GM04504 (cell line): ENCODE measurements around the gene SNED1.

Experiments
- DNase-seq: peaks from one replicate; pipeline ENCODE4 v3.0.0-alpha.2; 2012; ENCODE audit warnings: low read depth

The SNED1 gene

DNA sequence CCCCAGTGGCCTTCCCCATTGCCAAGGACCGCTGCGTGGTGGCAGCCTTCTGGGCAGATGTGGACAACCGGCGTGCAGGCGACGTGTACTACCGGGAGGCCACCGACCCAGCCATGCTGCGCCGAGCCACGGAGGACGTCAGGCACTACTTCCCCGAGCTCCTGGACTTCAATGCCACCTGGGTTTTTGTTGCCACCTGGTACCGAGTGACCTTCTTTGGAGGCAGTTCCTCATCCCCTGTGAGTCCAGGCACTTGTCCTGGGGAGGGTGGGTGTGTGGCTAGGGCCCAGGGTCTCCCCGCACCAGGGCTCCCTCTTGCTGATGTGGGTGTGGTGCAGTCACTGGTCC lies 31.9 kb downstream of the SNED1 start:
- no peak for DNase-seq

- DNase-seq: no peak
These were observed 32.5 kb downstream of the SNED1 start for GRCh38 chr2:241030883-241031282.

- no peak for DNase-seq
These were observed 33.2 kb downstream of the SNED1 start for GRCh38 chr2:241031436-241032165.

DNA sequence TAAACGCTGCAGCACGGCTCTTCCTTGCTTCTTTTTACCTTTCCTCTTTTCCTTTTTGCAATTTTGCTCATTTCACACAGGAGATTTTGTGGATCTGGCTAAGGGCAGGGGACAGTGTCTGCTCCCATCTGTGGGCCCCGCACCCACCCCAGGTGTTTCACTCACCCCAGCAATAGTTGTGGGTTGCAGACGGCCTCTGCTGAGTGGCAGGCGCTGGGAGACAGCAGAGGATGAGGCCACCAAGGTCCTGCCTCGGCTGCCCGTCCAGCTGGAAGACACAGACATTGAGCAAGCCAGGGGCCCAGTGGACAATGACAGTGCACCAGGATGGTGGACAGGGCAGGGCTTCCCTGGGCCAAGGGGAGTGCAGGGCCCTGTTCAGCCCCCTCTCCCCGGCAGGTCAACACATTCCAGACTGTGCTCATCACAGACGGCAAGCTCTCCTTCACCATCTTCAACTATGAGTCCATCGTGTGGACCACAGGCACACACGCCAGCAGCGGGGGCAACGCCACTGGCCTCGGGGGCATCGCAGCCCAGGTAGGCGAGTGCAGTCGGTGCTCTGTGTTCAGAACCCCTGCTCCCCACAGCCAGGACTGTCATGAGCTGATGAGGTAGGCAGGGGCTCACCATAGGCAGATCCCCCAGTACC lies 35.0 kb downstream of the SNED1 start:
- DNase-seq: no peak

GRCh38 chr2:241033994-241034393 lies 35.6 kb downstream of the SNED1 start:
- DNase-seq: no peak

- DNase-seq: no peak
These were observed 36.2 kb downstream of the SNED1 start for GRCh38 chr2:241034490-241035141.

DNA sequence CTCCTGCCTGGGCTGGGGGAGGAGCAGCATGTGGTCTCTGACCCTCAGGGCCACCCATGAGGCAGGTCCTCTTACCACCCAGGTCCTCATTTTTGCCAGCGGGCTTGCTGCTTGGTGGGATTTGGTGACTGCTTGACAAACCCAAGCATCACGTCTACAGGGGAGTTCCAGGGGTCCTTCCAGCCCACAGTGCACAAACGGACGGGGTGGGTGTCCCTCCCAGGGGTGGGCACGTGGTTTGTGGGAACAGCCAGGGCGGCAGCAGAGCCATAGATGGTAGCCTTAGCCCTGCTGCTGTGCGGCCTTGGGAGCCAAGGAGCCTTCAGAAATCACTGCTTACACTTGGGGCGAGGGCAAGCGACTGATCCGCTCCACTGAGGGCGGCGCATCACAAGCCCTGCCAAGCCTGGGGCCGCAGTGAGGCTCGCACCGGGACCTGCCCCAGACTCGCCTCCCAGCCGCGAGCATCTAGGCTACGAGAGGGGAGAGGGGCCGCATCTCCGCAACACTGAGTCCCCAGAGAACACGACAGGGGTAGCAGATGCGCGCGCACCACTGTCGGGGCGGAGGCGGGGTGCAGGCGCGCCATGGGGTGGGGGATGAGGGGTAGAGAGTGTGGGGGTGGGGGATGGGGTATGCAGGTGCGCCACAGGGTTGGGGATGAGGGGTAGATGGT lies 36.9 kb downstream of the SNED1 start:
- DNase-seq: no peak

GRCh38 chr2:241035818-241036396 lies 37.5 kb downstream of the SNED1 start:
- DNase-seq: no peak

DNA sequence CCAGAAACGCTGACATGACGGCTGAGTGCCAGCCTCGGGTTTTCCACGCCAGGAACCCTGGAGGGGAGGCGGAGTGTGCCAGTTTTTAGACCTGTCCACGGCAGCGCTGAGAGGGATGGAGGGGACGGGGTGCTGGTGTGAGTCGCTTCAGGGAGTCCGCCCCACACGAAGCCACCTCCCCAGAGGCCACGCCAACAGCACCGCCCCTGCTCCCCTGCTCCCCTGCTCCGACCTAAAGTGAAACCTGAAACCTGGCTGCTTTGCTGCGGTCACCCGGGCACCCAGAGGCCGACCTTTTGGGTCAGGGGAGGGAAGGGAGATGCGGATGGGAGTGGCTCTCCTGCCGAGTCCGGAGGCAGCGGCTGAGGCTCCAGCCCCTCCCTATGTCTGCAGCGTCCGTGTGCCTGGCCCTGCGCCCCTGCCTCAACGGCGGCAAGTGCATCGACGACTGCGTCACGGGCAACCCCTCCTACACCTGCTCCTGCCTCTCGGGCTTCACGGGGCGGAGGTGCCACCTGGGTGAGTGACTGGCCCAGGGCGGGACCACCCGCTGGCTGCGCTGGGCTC lies 38.1 kb downstream of the SNED1 start:
- no peak for DNase-seq

DNA sequence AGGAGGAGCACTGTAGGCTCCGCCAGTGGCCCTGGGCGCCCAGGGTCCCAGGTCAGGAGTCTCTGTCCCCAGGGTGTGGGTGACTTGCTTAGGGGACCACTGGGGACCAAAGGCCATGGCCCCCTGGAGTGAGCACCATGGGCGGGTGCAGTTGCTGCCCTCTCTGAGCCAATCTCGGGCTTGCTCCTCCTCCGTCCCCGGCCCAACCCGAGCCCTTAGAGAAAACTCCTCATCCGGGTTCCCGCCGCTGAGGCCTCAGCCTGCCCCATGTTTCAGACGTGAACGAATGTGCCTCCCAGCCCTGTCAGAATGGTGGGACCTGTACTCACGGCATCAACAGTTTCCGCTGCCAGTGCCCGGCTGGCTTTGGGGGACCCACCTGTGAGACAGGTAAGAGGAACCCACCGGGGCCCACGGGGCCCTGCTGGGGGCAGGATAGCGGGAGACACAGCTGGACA lies 38.6 kb downstream of the SNED1 start:
- DNase-seq: no peak

- no peak for DNase-seq
These were observed 39.1 kb downstream of the SNED1 start for GRCh38 chr2:241037498-241037897.

DNA sequence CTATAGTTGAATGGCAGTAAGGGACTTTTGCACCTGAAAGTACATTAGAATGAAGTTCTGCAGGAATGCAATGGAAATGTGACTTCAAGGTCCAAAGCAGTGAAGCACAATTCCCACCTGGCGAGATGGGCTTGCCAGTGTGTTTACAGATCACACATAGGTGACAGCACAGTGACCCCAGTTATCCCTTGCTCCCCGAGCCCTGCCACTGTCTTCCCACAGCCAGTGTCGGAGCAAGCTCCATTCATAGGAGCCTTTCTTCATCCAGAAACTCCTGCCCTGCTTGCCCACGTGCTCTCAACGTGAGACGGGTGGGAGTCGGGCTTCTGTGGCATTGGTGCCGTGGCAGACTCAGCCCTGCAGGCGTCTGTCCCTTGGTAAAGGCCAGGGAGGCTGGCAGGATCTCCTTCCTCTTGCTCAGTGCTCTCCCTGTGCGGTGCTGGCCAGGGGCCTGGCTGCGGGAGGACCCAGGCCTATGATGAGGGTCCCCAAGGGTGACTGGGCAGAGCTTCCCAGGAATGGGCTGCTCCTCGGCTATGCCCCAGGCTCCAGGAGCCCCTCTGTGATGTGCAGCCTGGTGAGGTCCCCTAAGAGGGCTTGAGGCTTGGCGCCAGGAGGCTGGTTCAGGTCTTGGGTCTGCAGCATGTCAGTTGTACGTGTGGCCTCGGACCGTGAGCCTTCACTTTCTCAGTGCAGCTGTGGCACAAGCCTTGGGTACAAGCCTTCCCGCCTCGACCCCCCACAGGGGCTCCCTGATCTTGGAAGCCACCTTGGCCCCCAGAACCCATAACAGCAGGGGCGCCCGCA lies 40.2 kb downstream of the SNED1 start:
- DNase-seq: no peak

GRCh38 chr2:241039416-241039815 lies 41.0 kb downstream of the SNED1 start:
- no peak for DNase-seq

DNA sequence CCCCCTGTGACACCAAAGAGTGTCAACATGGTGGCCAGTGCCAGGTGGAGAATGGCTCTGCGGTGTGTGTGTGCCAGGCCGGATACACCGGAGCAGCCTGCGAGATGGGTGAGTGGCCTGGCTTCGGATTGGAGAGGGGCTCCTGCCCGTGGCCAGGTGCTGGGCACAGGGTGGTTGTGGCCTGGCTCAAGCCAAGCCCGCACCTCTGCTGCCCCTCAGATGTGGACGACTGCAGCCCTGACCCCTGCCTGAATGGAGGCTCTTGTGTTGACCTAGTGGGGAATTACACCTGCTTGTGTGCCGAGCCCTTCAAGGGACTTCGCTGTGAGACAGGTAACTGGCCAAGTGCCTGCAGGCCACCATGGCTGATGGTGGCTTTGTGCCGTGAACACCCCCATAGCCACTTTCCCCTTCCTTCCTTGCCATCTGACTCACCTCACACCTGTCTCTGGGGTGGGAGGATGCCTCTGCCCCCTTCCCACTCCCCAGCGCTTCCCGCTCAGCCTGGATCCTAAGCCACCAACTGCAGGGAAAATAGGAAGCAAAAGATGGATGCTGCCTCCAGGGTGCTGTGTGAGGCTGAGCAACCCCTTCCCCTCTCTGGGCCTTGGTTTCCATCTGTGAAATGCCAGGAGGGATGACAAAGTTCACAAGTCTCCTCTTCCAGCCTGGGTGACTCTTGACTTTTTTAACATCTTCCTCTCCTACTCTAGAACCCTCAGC lies 41.8 kb downstream of the SNED1 start:
- DNase-seq: no peak

DNA sequence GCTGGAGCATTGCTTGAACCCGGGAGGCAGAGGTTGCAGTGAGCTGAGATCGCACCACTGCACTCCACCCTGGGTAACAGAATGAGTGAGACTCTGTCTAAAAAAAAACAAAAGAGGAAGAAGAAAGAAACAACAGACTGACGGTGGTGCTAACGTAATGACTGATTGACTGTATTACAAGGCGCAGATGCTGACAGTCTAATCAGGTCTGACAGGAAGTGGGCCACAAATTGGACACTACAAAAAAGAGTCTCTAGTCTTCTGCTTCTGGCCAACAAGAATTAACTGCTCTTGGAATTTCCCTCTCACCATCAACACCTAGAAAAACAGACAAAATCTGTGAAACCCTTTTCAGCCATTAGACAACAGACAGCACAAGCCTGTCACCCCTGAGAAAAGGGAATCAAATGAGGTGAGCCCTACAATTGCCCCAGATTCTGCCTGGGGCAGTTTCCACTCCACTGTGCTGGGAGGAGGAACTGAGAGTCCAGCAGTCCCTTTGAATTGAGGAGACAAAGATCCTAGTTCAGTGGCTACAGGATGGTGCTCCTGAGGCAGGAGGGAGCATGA lies 43.3 kb downstream of the SNED1 start:
- DNase-seq: no peak

DNA sequence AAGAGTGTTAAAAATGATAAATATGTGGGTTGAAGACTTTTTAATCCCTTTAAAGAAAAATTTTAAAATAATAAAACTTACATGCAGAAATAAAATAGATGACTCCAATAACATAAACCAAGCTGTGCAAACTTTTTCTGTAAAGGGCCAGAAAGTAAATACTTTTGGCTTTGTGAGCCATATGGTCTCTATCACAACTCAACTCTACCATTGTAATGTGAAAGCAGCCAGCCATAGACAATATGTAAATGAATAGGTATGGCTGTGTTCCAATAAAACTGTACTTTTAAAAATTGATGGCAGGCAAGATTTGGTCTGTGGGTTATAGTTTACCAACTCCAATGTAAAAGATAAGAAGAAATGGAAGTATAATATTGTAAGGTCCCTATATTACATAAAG lies 45.2 kb downstream of the SNED1 start:
- DNase-seq: no peak

- no peak for DNase-seq
These were observed 49.0 kb downstream of the SNED1 start for GRCh38 chr2:241047253-241048010.

DNA sequence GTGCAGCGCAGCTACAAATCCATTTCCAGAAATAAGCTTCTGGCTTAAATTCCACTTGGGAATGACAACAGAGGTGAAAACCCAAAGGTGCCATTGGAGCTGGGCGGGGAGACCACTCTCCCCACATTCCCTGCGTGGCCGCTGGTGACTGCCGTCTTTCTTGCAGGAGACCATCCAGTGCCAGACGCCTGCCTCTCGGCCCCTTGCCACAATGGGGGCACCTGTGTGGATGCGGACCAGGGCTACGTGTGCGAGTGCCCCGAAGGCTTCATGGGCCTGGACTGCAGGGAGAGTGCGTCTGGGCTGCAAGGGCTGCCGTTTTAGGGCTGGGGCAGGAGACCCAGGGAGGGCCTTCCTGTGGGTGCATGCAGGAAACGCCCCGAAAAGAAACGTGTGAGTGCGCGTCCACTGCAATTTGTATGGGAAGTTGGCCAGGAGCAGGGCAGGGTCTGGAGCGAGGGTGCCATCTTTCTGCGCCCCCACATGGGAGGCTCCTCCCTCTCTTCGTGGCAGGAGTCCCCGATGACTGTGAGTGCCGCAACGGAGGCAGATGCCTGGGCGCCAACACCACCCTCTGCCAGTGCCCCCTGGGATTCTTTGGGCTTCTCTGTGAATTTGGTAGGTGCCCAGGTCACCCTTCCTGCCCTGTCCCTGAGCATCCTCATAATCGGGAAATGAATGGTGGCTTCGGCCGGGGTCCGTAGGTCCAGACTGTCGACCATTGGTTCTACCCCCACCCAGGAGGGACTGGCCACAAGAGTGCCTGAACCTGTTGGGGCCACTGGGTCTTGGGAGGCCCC lies 49.9 kb downstream of the SNED1 start:
- no peak for DNase-seq

DNA sequence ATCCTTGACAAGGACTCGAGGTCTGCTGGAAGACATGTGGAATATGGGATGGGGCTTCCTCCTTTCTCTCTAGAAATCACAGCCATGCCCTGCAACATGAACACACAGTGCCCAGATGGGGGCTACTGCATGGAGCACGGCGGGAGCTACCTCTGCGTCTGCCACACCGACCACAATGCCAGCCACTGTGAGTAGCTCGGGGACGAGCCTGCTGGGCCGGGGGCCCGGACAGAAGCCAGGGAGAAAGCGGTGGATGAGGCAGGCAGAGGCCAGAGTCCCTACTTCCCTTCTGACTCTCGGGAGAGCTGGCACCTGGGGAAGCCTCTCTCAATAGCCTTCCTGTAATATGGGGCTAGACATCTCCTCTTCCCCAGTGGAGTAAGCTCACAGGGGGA lies 50.5 kb downstream of the SNED1 start:
- no peak for DNase-seq
